Measurements from ENCODE around the gene DRD4. TPM values are rescaled to one million over a fixed set of nuclear protein-coding genes. Genes with fewer than 3 reads are reported as not detected.

The DRD4 gene
- total RNA-seq, 4 donors from 2014 or later: 0.66 TPM; not detected in 3

DNA sequence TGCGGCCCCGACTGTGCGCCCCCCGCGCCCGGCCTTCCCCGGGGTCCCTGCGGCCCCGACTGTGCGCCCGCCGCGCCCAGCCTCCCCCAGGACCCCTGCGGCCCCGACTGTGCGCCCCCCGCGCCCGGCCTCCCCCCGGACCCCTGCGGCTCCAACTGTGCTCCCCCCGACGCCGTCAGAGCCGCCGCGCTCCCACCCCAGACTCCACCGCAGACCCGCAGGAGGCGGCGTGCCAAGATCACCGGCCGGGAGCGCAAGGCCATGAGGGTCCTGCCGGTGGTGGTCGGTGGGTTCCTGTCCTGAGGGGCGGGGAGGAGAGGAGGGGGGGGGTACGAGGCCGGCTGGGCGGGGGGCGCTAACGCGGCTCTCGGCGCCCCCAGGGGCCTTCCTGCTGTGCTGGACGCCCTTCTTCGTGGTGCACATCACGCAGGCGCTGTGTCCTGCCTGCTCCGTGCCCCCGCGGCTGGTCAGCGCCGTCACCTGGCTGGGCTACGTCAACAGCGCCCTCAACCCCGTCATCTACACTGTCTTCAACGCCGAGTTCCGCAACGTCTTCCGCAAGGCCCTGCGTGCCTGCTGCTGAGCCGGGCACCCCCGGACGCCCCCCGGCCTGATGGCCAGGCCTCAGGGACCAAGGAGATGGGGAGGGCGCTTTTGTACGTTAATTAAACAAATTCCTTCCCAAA, 3.1 kb downstream of the DRD4 start:
- no peak for TF ChIP-seq CTCF (IDR thresholded peaks at IDR 0.05; ENCODE audit: low read depth)

DNA sequence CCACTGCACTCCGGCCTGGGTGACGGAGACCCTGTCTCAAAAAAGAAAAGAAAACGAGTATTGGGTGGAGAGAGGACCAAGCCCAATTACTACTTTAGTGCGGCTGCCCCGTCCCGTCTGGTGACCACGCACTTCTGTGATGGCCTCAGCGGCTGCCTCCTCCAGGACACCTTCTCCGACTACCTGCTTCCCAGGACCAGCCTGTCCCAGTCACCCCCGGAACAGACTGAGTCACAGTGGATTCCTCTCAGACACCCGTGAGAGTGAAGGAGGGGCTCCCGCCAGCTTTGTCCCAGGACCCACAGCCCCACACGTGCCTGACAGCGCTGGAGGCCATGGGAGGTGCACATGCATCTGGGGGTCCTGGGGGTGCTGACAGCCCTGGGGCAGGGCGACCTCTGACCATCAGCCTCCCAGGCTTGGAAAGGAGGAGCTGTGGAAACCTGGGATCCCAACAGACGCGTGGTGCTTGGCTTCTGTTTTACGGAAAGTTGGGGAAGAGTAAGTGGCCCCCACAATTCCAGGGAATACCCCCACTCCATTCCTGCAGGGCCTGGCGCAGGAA, 4.8 kb downstream of the DRD4 start:
- no peak for TF ChIP-seq CTCF (IDR thresholded peaks at IDR 0.05; ENCODE audit: low read depth)

DNA sequence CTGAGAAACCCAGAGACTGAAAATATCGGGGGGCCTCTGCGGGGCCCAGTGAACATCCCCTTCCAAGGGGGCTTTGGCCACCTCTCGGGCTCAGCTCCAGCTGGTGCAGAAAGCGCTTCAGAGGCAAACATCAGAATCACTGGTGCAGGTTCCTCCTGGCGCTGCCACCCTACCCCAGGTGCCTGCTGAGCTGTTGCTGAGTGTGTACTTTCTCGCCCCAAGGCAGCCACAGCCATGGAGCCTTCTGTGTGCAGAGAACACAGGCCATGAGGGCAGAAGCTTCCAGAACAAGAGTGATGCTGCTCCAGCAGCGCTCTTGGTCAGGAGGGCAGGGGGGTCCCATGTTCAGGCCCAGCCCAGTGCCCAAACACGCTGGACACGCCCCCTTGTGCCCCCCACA, 6.3 kb downstream of the DRD4 start:
- no peak for TF ChIP-seq CTCF (IDR thresholded peaks at IDR 0.05; ENCODE audit: low read depth)

DNA sequence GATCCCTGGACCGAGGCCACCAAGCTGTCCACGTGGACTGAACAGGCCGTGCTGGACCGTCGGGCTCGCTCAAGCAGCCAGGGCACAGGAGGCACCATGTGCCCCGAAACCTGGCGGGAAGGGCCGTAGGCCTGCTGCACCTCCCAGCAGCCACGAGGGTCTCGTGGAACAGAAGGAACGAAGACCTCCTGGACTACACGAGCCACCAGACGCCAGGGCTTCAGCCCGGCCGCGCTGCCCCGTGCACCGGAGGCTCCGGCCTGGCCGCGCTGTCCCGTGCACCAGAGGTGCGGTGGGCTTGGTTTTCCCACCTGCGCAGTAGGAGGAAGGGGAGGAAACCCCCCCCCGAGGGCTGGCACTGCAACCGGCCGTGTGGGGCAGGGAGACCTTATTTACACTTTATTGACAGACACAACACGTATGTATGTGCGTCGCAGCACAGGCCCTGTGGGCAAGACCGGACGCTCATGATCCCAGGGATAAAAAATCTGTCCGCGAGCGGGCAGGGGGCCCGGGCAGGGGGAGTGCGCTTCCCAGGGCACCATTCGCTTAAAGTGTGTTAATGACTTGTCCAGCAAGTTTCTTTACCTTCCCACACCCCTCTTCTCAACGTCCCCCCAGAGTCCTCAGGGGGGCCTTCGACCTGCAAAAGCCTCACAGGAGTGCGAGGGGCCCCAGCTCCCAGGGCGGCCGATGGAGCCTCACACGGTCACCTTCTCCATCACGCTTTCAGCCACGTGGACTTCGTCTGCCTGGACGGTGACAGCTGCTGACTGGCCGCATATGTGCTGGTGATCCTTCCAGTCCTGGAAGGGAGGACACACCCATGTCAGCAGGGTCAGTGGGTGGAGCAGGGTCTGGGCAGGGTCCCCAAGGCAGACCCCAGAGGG, 7.0 kb downstream of the DRD4 start:
- no peak for TF ChIP-seq CTCF (IDR thresholded peaks at IDR 0.05; ENCODE audit: low read depth)

DNA sequence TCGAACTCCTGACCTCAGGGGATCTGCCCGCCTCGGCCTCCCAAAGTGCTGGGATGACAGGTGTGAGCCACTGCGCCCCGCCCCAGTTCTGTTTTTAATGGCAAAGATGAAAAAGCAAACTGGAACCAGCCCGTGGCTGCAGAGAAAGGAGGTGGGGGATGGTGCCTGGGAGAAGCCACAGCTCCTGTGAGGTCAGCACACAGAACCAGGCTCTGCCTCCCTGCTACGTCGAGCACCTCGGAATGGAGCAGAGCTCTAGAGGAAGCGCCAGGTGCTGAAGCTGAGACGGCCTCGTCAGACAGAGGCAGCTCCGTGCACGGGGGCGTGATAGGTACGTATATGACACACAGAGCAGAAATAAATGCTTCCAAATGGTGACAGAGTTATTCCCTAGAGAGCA, 8.5 kb downstream of the DRD4 start:
- TF ChIP-seq CTCF (IDR thresholded peaks at IDR 0.05; ENCODE audit: low read depth): no peak

- no peak for TF ChIP-seq CTCF (IDR thresholded peaks at IDR 0.05; ENCODE audit: low read depth)
Measured at GRCh38 chr11:646214-646613, 9.1 kb downstream of the DRD4 start.

- TF ChIP-seq CTCF (IDR thresholded peaks at IDR 0.05; ENCODE audit: low read depth): no peak
Measured at GRCh38 chr11:650482-650881, 13.4 kb downstream of the DRD4 start.
